PC-3 (cell line): ENCODE measurements around the gene HMCN1. TPM values are rescaled to one million over a fixed set of nuclear protein-coding genes. Genes with fewer than 3 reads are reported as not detected.
A peak's percentile ranks its signal among the peaks of the same experiment; 100 is the strongest.
"Not testable (repeated sequence)": the region's sequence is repeated elsewhere in the genome, so short reads cannot be mapped to it uniquely, and the experiment has no call there.

Experiments used
- ATAC-seq: fragments of 200-7000 bp; cut with Tn5 transposase; 2 replicates; pipeline ENCODE4 v1.9.1; 2020; ENCODE audit warnings: mild to moderate bottlenecking, moderate library complexity
- BruUV-seq: library from RNA; stranded (reverse); fragments of 400-500 nt; replicated peaks from 2 replicates; lab custom pipeline; 2021; lab: Mats Ljungman, UMichigan
- CTCF ChIA-PET: fragments of 300-600 bp; sonication (Branson Sonifier 250); formaldehyde crosslinking; loops from one replicate; lab custom pipeline; 2022; ENCODE audit warnings: antibody characterized with exemption; lab: Charles Lee
- POLR2A ChIA-PET: fragments of 300-600 bp; sonication (Branson Sonifier 250); formaldehyde crosslinking; loops from one replicate; lab custom pipeline; 2022; ENCODE audit warnings: antibody characterized with exemption; ENCODE audit not compliant: unreplicated experiment; lab: Charles Lee
- DNase-seq: peaks from one replicate; pipeline ENCODE4 v3.0.0-alpha.2; 2015
- H2AFZ ChIP-seq: fragments of 300-600 bp; sonication (generic); 2 replicates; pipeline ENCODE4 v1.6.0; 2016; ENCODE audit warnings: antibody characterized with exemption, low read length
- H3F3A ChIP-seq: fragments of 300-600 bp; sonication (generic); one replicate; pipeline ENCODE4 v1.6.0; 2017; ENCODE audit warnings: antibody characterized with exemption, low read length, control low read depth, mild to moderate bottlenecking; ENCODE audit not compliant: unreplicated experiment
- H3K27ac ChIP-seq: fragments of 300-600 bp; sonication (generic); 2 replicates; pipeline ENCODE4 v1.5.1; 2016; ENCODE audit warnings: mild to moderate bottlenecking, low read length
- H3K27me3 ChIP-seq: fragments of 300-600 bp; sonication (generic); 2 replicates; pipeline ENCODE4 v1.6.1; 2016; ENCODE audit warnings: low read length, mixed read lengths
- H3K36me3 ChIP-seq: fragments of 300-600 bp; sonication (generic); 2 replicates; pipeline ENCODE4 v1.6.1; 2016; ENCODE audit warnings: low read depth, mixed run types, low read length, mixed read lengths
- H3K4me1 ChIP-seq: fragments of 300-600 bp; sonication (generic); 2 replicates; pipeline ENCODE4 v1.5.1; 2016; ENCODE audit warnings: low read length; ENCODE audit not compliant: insufficient read depth
- H3K4me2 ChIP-seq: fragments of 300-600 bp; sonication (generic); 2 replicates; pipeline ENCODE4 v1.6.0; 2016; ENCODE audit warnings: low read length
- H3K4me3 ChIP-seq: fragments of 300-600 bp; sonication (generic); 2 replicates; pipeline ENCODE4 v1.5.1; 2016; ENCODE audit warnings: mild to moderate bottlenecking, low read length, mixed read lengths
- H3K79me2 ChIP-seq: fragments of 300-600 bp; sonication (generic); 2 replicates; pipeline ENCODE4 v1.6.1; 2017; ENCODE audit warnings: low read length, mixed read lengths
- H3K9ac ChIP-seq: fragments of 300-600 bp; sonication (generic); 2 replicates; pipeline ENCODE4 v1.6.0; 2016; ENCODE audit warnings: mild to moderate bottlenecking, low read length
- H3K9me2 ChIP-seq: fragments of 300-600 bp; sonication (generic); replicated peaks from 2 replicates; pipeline ENCODE4 v1.6.1; 2016; ENCODE audit warnings: mixed run types, low read length, mixed read lengths
- H3K9me3 ChIP-seq: fragments of 300-600 bp; sonication (generic); 2 replicates; pipeline ENCODE4 v1.6.1; 2016; ENCODE audit warnings: low read length, mixed read lengths
- H4K20me1 ChIP-seq: fragments of 300-600 bp; sonication (generic); 2 replicates; pipeline ENCODE4 v1.6.1; 2016; ENCODE audit warnings: low read length, mixed read lengths
- EZH2 ChIP-seq: fragments of 300-600 bp; sonication (generic); IDR thresholded peaks from one replicate; pipeline ENCODE4 v1.6.1; 2017; ENCODE audit warnings: antibody characterized with exemption, mild to moderate bottlenecking, low read length; ENCODE audit not compliant: unreplicated experiment
- EZH2phosphoT487 ChIP-seq: fragments of 300-600 bp; sonication (generic); IDR thresholded peaks from 2 replicates; pipeline ENCODE4 v1.6.1; 2018; ENCODE audit warnings: mild to moderate bottlenecking, antibody characterized with exemption, low read length, borderline replicate concordance
- intact Hi-C: fragments of 100-400 bp; cut with micrococcal nuclease; formaldehyde crosslinking; loops from 2 replicates; pipeline ENCODE4 v1.9.0; 2023
- total RNA-seq: library from RNA; depleted of rRNA; stranded (reverse); fragments of >200 nt; gene quantifications from 2 replicates; pipeline ENCODE4 v1.2.3, GENCODE V29; 2014
- TF ChIP-seq, protein P1 (sequence below): fragments of 300-600 bp; sonication (generic); conservative IDR thresholded peaks from 2 replicates; pipeline ENCODE4 v1.5.1; 2017; ENCODE audit warnings: antibody characterized with exemption, low read depth, mild to moderate bottlenecking, low read length

Gene HMCN1
- total RNA-seq, 1 experiment from 2014 or later: 0.66 TPM

GRCh38 chr1:185789501-185790193 is 55.5 kb downstream of the HMCN1 start:
- ChIA-PET POLR2A (no interaction called here), CTCF (interaction anchor here (0.6 kb wide), 1 partner anchor 318 kb away, joined by 5 read pairs; no protein-coding TSS in a partner anchor)
- TF ChIP-seq EZH2phosphoT487 (no peak), EZH2 (no peak)
- TF ChIP-seq, protein P1, sequence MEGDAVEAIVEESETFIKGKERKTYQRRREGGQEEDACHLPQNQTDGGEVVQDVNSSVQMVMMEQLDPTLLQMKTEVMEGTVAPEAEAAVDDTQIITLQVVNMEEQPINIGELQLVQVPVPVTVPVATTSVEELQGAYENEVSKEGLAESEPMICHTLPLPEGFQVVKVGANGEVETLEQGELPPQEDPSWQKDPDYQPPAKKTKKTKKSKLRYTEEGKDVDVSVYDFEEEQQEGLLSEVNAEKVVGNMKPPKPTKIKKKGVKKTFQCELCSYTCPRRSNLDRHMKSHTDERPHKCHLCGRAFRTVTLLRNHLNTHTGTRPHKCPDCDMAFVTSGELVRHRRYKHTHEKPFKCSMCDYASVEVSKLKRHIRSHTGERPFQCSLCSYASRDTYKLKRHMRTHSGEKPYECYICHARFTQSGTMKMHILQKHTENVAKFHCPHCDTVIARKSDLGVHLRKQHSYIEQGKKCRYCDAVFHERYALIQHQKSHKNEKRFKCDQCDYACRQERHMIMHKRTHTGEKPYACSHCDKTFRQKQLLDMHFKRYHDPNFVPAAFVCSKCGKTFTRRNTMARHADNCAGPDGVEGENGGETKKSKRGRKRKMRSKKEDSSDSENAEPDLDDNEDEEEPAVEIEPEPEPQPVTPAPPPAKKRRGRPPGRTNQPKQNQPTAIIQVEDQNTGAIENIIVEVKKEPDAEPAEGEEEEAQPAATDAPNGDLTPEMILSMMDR: no peak
- Histone ChIP-seq H3K27me3 (no peaks in the 10 kb centered on the region), H3K4me3 (no peak overlapping the region), H3K36me3 (no peaks in the 10 kb centered on the region), H3K79me2 (no peaks in the 10 kb centered on the region), H3K27ac (no peak overlapping the region), H3K9me2 (no peaks in the 10 kb centered on the region), H2AFZ (no peak overlapping the region), H4K20me1 (no peaks in the 10 kb centered on the region), H3F3A (no peaks in the 10 kb centered on the region), H3K9ac (no peak overlapping the region), H3K4me1 (no peaks in the 10 kb centered on the region), H3K9me3 (no peaks in the 10 kb centered on the region), H3K4me2 (no peak overlapping the region)
- DNase-seq (no peak), ATAC-seq (peak; percentile 22)
- intact Hi-C loops: no loop called here
- no TSS peak for BruUV-seq

GRCh38 chr1:185790194-185790735 is 56.1 kb downstream of the HMCN1 start:
- Histone ChIP-seq H3K4me3 (no peak overlapping the region), H4K20me1 (no peaks in the 10 kb centered on the region), H3K36me3 (no peaks in the 10 kb centered on the region), H3K27ac (no peak overlapping the region), H3K27me3 (no peaks in the 10 kb centered on the region), H3F3A (no peaks in the 10 kb centered on the region), H3K4me1 (no peaks in the 10 kb centered on the region), H3K9me3 (no peaks in the 10 kb centered on the region), H3K79me2 (no peaks in the 10 kb centered on the region), H3K9ac (no peak overlapping the region), H2AFZ (no peak overlapping the region), H3K9me2 (no peaks in the 10 kb centered on the region), H3K4me2 (no peak overlapping the region)
- CTCF ChIA-PET: interaction anchor here (0.6 kb wide), 1 partner anchor 319 kb away, joined by 5 read pairs; no protein-coding TSS in a partner anchor
- TF ChIP-seq EZH2 (no peak), EZH2phosphoT487 (no peak)
- TF ChIP-seq, protein P1: no peak
- DNase-seq (peak; percentile 12), ATAC-seq (peak; percentile 49)
- no TSS peak for BruUV-seq
- POLR2A ChIA-PET: no interaction called here
- intact Hi-C loops: no loop called here

- TF ChIP-seq EZH2: no peak
- TF ChIP-seq, protein P1: no peak
- TF ChIP-seq EZH2phosphoT487: no peak
- Histone ChIP-seq H3K27me3 (no peaks in the 10 kb centered on the region), H3K9me2 (no peaks in the 10 kb centered on the region), H3F3A (no peaks in the 10 kb centered on the region), H4K20me1 (no peaks in the 10 kb centered on the region), H3K4me1 (no peaks in the 10 kb centered on the region), H3K9ac (no peak overlapping the region), H3K4me2 (no peak overlapping the region), H3K9me3 (no peaks in the 10 kb centered on the region), H2AFZ (no peak overlapping the region), H3K27ac (no peak overlapping the region), H3K4me3 (no peak overlapping the region), H3K36me3 (no peaks in the 10 kb centered on the region), H3K79me2 (no peaks in the 10 kb centered on the region)
- DNase-seq (no peak), ATAC-seq (no peak)
- ChIA-PET CTCF (no interaction called here), POLR2A (no interaction called here)
- no TSS peak for BruUV-seq
- intact Hi-C loops: no loop called here
These were observed 57.8 kb downstream of the HMCN1 start for GRCh38 chr1:185792040-185792439.

DNA sequence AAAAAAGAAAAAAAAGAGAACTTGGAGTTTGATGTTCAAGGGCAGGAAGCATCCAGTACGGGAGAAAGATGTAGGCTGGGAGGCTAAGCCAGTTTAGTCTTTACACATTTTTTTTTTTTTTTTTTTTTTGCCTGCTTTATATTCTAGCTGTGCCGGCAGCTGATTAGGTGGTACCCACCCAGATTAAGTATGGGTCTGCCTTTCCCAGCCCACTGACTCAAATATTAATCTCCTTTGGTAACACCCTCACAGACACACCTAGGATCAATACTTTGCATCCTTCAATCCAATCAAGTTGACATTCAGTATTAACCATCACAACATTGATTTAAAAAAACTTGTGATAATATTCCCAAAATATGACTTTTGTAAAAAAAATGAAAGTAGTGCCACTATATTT is 60.3 kb downstream of the HMCN1 start:
- intact Hi-C loops, CTCF ChIA-PET, H3K9ac ChIP-seq, H3K4me1 ChIP-seq, H3K9me3 ChIP-seq, H2AFZ ChIP-seq, POLR2A ChIA-PET, H3K36me3 ChIP-seq, DNase-seq, H4K20me1 ChIP-seq, H3K4me3 ChIP-seq, ATAC-seq, H3K79me2 ChIP-seq, H3K4me2 ChIP-seq, H3K27me3 ChIP-seq, H3K27ac ChIP-seq, BruUV-seq, H3K9me2 ChIP-seq, H3F3A ChIP-seq: not testable (repeated sequence)
